H54 (cell line): Measurements from ENCODE around the gene C11orf71.

Source experiments
- DNase-seq: peaks from one replicate; pipeline ENCODE4 v3.0.0; 2011; ENCODE audit warnings: low spot score, mixed read lengths; ENCODE audit not compliant: insufficient read length
- FAIRE-seq: peaks from 3 replicates; lab custom pipeline; 2011; peaks lifted over from hg19 to GRCh38; lab: Jason Lieb, UNC
- POLR2A ChIP-seq: IDR thresholded peaks from 2 replicates; pipeline ENCODE4 v1.6.1; 2011; ENCODE audit warnings: low read depth, mild to moderate bottlenecking, low read length

C11orf71 gene

GRCh38 chr11:114432893-114433292 lies 32.6 kb upstream of the C11orf71 start:
- DNase-seq, result no peak
- no peak for TF ChIP-seq POLR2A
- FAIRE-seq, result no peak

DNA sequence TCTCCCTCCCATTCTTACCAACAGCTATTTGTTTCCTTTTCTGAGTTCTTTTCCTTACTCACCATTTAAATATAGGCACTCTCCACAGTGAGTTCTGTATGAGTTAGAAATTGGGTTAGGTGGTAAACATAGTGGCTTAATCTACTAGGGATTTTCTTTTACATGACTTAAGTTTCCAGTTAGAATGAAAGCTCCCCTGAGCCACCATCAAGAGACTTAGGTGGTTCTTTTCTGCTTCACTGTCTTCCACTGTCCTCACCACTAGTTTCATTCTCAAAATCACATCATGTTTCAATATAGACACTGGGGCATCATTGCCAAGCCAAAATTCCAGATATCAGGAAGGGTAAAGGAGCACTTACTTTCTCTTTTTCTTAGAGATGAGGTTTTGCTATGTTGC lies 30.0 kb upstream of the C11orf71 start:
- no peak for TF ChIP-seq POLR2A
- FAIRE-seq (no peak), DNase-seq (no peak)

- no peak for TF ChIP-seq POLR2A
- FAIRE-seq, result no peak
- no peak for DNase-seq
These were observed 26.0 kb upstream of the C11orf71 start for GRCh38 chr11:114426280-114426679.

DNA sequence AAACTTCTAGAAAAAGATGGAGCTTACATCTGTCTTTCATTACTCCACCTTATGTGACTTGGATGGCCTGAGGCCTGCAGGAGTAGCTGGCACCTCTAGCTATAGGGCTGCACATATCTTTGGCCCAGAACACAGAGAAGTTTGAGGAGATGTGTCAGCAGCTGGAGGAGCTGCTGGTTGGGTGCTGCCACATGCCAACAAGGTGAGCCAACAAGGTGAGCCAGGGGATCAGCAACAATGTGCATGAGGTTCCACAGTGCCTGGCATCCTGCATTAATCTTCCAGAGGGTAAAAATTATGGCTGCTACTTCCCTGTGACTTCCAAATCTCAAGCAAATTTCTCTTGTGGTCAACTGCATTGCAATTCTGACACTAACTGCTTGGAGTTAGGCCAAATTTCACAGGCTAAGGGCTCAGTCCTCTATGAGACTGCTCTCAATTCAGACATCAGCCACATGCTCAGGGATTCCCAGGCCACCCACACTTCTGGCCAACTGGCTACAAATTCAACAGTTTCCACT lies 16.2 kb upstream of the C11orf71 start:
- no peak for FAIRE-seq
- no peak for DNase-seq
- TF ChIP-seq POLR2A, result no peak

GRCh38 chr11:114413958-114414357 lies 13.6 kb upstream of the C11orf71 start:
- no peak for DNase-seq
- no peak for FAIRE-seq
- TF ChIP-seq POLR2A, result no peak

DNA sequence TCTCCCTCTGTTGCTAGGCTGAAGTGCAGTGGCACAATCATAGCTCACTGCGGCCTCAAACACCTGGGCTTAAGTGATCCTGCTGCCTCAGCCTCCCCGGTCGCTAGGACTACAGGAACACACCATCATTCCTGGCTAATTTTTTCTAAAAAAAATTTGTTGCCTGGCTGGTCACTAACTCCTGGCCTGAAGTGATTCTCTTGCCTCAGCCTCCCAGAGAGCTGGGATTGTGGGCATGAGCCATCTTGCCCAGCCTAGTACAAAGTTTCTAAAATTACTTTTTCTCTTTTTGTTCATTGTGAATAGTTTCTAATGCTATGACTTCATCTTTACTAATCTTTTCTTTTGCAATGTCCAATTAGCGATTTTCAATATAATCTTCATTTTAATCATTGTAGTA lies 12.6 kb upstream of the C11orf71 start:
- FAIRE-seq, result no peak

DNA sequence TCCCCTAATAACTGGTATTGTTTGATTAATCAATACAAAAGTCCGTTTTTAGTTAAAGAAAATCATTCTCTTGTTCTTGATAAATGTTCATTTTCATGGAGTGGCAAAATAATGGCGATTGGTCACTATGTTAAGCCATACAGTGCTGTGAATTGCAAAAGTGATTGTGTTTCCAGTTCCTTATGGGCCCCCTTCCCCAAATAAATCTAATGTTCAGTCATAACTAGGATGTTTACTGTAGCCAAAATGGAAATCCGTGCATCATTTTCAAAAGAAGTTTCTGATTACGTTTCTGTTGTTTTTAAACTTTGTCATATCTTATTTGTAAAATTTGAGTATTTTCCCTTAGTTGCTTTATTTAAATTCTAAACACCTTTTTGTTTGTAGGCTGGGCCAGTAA lies 1.0 kb upstream of the C11orf71 start:
- FAIRE-seq (no peak), DNase-seq (no peak)
- TF ChIP-seq POLR2A, result no peak

More for the DNA sequence above, 12.6 kb upstream of the C11orf71 start:
- no peak for DNase-seq
- no peak for TF ChIP-seq POLR2A

GRCh38 chr11:114400915-114401223 lies 558 bp upstream of the C11orf71 start:
- DNase-seq (no peak), FAIRE-seq (no peak)
- TF ChIP-seq POLR2A, result no peak

- DNase-seq, result no peak
- TF ChIP-seq POLR2A, result no peak
- FAIRE-seq, result peak; percentile 62
These were observed 658 bp downstream of the C11orf71 start for GRCh38 chr11:114399490-114400215.

- no peak for DNase-seq
- no peak for TF ChIP-seq POLR2A
- no peak for FAIRE-seq
These were observed 1.9 kb downstream of the C11orf71 start for GRCh38 chr11:114398303-114398920.

DNA sequence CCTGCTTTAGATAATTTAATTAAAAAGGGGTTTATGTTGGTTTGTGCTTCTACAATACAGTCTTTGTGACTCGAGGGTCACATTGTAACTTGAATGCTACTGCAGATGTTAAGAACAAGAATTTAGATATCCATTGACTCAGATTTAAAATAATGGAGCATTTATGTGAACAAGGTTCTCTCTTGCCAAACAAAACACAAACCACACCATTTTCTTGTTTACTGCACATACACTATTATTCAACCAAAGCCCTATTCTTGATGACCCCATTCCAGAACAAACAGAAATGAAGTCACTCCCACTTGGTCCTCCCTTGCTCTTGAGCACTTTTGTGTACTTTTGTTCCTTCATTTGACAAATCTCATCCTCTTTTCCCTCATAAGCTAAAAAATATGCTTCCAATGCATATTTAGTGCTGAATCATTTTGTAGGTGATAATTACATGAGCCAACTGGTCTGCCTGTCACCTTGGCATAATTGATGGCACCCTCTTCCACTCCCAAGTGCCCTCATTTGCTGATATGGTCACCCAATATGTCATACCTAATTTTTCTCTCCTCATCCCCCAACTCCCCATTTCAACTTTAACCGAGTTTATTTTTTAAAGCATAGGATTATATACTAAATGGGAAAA lies 2.8 kb downstream of the C11orf71 start:
- FAIRE-seq (no peak), DNase-seq (no peak)
- no peak for TF ChIP-seq POLR2A

DNA sequence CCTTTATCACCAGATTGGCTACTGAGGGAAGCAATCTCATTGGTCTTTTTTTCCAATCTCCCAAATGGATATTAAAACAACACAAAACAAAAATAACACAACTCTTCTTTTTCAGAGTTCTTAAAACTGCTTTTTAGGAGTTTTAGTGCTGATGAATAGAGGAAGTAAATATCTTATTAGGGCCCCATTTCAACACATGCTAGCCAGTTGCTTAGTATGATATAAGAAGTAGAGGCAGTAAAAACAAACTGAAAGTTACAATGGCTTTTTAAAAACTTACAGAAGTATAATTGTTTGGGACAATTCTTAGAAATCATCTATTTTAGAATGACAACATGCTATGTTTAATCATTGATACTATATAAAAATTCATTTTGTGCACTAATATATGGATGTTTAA lies 3.4 kb downstream of the C11orf71 start:
- no peak for TF ChIP-seq POLR2A
- no peak for DNase-seq
- no peak for FAIRE-seq

- DNase-seq (no peak), FAIRE-seq (no peak)
- TF ChIP-seq POLR2A, result no peak
These were observed 4.6 kb downstream of the C11orf71 start for GRCh38 chr11:114395736-114396135.
